HEK293 (cell line): ENCODE data around the gene PTPRN.

Experiments
- CTCF ChIA-PET: fragments of 350-600 bp; formaldehyde crosslinking; extraction: SDS; loops from one replicate; lab custom pipeline; 2021; ENCODE audit warnings: antibody characterized with exemption; lab: Yijun Ruan, JAX
- POLR2A ChIA-PET: fragments of 300-600 bp; formaldehyde crosslinking; extraction: SDS; loops from one replicate; lab custom pipeline; 2020; ENCODE audit warnings: antibody characterized with exemption, inconsistent platforms; lab: Yijun Ruan, JAX
- H3K27ac ChIP-seq: fragments of 200-500 bp; sonication (Bioruptor generic); 2 replicates; pipeline ENCODE4 v1.5.1; 2014; ENCODE audit warnings: low read depth, low read length, control low read depth, inconsistent platforms; ENCODE audit errors: extremely low read depth
- H3K36me3 ChIP-seq, 2 experiments: fragments of 200-500 bp in 1 of 2; sonication (Bioruptor generic) in 1 of 2; 1 replicate in 1 of 2; 2 replicates in 1 of 2; pipeline ENCODE4 v1.5.1; 2014 to 2017; ENCODE audit warnings: inconsistent platforms in 2 of 2, low read length in 2 of 2; ENCODE audit not compliant: control insufficient read depth in 2 of 2, insufficient read depth in 1 of 2
- H3K4me1 ChIP-seq: fragments of 200-500 bp; sonication (Bioruptor generic); 2 replicates; pipeline ENCODE4 v1.5.1; 2014; ENCODE audit warnings: mild to moderate bottlenecking, low read length, inconsistent platforms; ENCODE audit not compliant: control insufficient read depth, insufficient read depth
- H3K4me3 ChIP-seq: 2 replicates; pipeline ENCODE4 v1.5.1; 2011; ENCODE audit warnings: low read depth, mild to moderate bottlenecking, control low read depth, low read length, moderate library complexity
- H3K9me3 ChIP-seq: fragments of 200-500 bp; sonication (Bioruptor generic); 2 replicates; pipeline ENCODE4 v1.5.1; 2014; ENCODE audit warnings: low read depth, low read length, inconsistent platforms; ENCODE audit not compliant: control insufficient read depth, insufficient read depth
- SCRT1 ChIP-seq: fragments of 450-650 bp; formaldehyde crosslinking; IDR thresholded peaks from 2 replicates; pipeline ENCODE4 v1.5.1; 2016; ENCODE audit warnings: missing biosample characterization, missing genetic modification characterization, borderline replicate concordance
- SCRT2 ChIP-seq: fragments of 450-650 bp; formaldehyde crosslinking; IDR thresholded peaks from 2 replicates; pipeline ENCODE4 v1.5.1; 2016; ENCODE audit warnings: missing biosample characterization, missing genetic modification characterization
- ZBTB17 ChIP-seq: fragments of 450-650 bp; formaldehyde crosslinking; IDR thresholded peaks from 2 replicates; pipeline ENCODE4 v1.5.1; 2016; ENCODE audit warnings: missing biosample characterization, missing genetic modification characterization
- ZBTB48 ChIP-seq: fragments of 450-650 bp; formaldehyde crosslinking; IDR thresholded peaks from 2 replicates; pipeline ENCODE4 v1.5.1; 2016; ENCODE audit warnings: missing biosample characterization, missing genetic modification characterization
- ZIC2 ChIP-seq: fragments of 450-650 bp; formaldehyde crosslinking; IDR thresholded peaks from 2 replicates; pipeline ENCODE4 v1.5.1; 2016; ENCODE audit warnings: missing biosample characterization, missing genetic modification characterization
- ZNF148 ChIP-seq: fragments of 450-650 bp; formaldehyde crosslinking; IDR thresholded peaks from 2 replicates; pipeline ENCODE4 v1.5.0; 2017; ENCODE audit warnings: missing biosample characterization, missing genetic modification characterization, borderline replicate concordance
- ZNF175 ChIP-seq: fragments of 450-650 bp; formaldehyde crosslinking; IDR thresholded peaks from 2 replicates; pipeline ENCODE4 v1.5.1; 2016; ENCODE audit warnings: missing biosample characterization, missing genetic modification characterization
- ZNF292 ChIP-seq: fragments of 450-650 bp; formaldehyde crosslinking; IDR thresholded peaks from 2 replicates; pipeline ENCODE4 v1.5.1; 2016; ENCODE audit warnings: low read depth, missing biosample characterization, missing genetic modification characterization, borderline replicate concordance
- ZNF473 ChIP-seq: fragments of 450-650 bp; formaldehyde crosslinking; IDR thresholded peaks from 2 replicates; pipeline ENCODE4 v1.5.1; 2017; ENCODE audit warnings: missing biosample characterization, missing genetic modification characterization
- ZNF639 ChIP-seq: fragments of 450-650 bp; formaldehyde crosslinking; IDR thresholded peaks from 2 replicates; pipeline ENCODE4 v1.5.1; 2016; ENCODE audit warnings: missing biosample characterization, missing genetic modification characterization
- ZNF76 ChIP-seq: fragments of 450-650 bp; formaldehyde crosslinking; IDR thresholded peaks from 2 replicates; pipeline ENCODE4; 2016; ENCODE audit warnings: low read depth, missing biosample characterization, missing genetic modification characterization, borderline replicate concordance
- TF ChIP-seq, protein P1 (sequence below): fragments of 450-650 bp; formaldehyde crosslinking; IDR thresholded peaks from 2 replicates; pipeline ENCODE4 v1.5.1; 2017; ENCODE audit warnings: missing biosample characterization, missing genetic modification characterization
- TF ChIP-seq, protein P2 (sequence below): fragments of 450-650 bp; formaldehyde crosslinking; IDR thresholded peaks from 2 replicates; pipeline ENCODE4 v1.5.1; 2017; ENCODE audit warnings: missing biosample characterization, missing genetic modification characterization
- TF ChIP-seq, protein P3 (sequence below): fragments of 450-650 bp; formaldehyde crosslinking; IDR thresholded peaks from 2 replicates; pipeline ENCODE4 v1.5.1; 2017; ENCODE audit warnings: missing biosample characterization, missing genetic modification characterization
- TF ChIP-seq, protein P4 (sequence below): sonication (generic); formaldehyde crosslinking; IDR thresholded peaks from 2 replicates; pipeline ENCODE4 v1.8.1; 2022; ENCODE audit warnings: mild to moderate bottlenecking, moderate library complexity, missing genetic modification reagents

Gene PTPRN

GRCh38 chr2:219269362-219270054 lies 39.7 kb downstream of the PTPRN start:
- POLR2A ChIA-PET, result interaction anchor here (0.8 kb wide), 1 partner anchor 24 kb away, joined by 3 read pairs; the partner anchor contains the start of genes GLB1L and STK16

More at GRCh38 chr2:219269362-219270054, 39.7 kb downstream of the PTPRN start:
- Histone ChIP-seq H3K4me3 (no peak overlapping the region), H3K27ac (no peak overlapping the region), H3K36me3 (no peaks in the 10 kb centered on the region), H3K9me3 (no peaks in the 10 kb centered on the region), H3K4me1 (no peaks in the 10 kb centered on the region)
- CTCF ChIA-PET, result interaction anchor here (0.8 to 1.4 kb wide), 2 partner anchors 8 to 25 kb away, joined by 6 to 7 read pairs; no protein-coding TSS in a partner anchor
- peak; percentile 80 for TF ChIP-seq ZIC2
- TF ChIP-seq ZNF76, result 0 out of 2 replicates have a peak, but pooled peaks have one; percentile 19
- TF ChIP-seq ZBTB17 (tag by site-specific recombination), result peak; percentile 77
- TF ChIP-seq, protein P1, sequence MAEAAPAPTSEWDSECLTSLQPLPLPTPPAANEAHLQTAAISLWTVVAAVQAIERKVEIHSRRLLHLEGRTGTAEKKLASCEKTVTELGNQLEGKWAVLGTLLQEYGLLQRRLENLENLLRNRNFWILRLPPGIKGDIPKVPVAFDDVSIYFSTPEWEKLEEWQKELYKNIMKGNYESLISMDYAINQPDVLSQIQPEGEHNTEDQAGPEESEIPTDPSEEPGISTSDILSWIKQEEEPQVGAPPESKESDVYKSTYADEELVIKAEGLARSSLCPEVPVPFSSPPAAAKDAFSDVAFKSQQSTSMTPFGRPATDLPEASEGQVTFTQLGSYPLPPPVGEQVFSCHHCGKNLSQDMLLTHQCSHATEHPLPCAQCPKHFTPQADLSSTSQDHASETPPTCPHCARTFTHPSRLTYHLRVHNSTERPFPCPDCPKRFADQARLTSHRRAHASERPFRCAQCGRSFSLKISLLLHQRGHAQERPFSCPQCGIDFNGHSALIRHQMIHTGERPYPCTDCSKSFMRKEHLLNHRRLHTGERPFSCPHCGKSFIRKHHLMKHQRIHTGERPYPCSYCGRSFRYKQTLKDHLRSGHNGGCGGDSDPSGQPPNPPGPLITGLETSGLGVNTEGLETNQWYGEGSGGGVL, result no peak
- TF ChIP-seq SCRT1 (tag by site-specific recombination), result peak; percentile 43; the same call in 1 of the 2 replicates
- TF ChIP-seq SCRT2 (tag by site-specific recombination), result peak; percentile 86
- TF ChIP-seq, protein P2, sequence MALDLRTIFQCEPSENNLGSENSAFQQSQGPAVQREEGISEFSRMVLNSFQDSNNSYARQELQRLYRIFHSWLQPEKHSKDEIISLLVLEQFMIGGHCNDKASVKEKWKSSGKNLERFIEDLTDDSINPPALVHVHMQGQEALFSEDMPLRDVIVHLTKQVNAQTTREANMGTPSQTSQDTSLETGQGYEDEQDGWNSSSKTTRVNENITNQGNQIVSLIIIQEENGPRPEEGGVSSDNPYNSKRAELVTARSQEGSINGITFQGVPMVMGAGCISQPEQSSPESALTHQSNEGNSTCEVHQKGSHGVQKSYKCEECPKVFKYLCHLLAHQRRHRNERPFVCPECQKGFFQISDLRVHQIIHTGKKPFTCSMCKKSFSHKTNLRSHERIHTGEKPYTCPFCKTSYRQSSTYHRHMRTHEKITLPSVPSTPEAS (tag by site-specific recombination), result no peak
- TF ChIP-seq, protein P3, sequence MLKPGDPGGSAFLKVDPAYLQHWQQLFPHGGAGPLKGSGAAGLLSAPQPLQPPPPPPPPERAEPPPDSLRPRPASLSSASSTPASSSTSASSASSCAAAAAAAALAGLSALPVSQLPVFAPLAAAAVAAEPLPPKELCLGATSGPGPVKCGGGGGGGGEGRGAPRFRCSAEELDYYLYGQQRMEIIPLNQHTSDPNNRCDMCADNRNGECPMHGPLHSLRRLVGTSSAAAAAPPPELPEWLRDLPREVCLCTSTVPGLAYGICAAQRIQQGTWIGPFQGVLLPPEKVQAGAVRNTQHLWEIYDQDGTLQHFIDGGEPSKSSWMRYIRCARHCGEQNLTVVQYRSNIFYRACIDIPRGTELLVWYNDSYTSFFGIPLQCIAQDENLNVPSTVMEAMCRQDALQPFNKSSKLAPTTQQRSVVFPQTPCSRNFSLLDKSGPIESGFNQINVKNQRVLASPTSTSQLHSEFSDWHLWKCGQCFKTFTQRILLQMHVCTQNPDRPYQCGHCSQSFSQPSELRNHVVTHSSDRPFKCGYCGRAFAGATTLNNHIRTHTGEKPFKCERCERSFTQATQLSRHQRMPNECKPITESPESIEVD (tag by site-specific recombination), result no peak
- TF ChIP-seq ZNF148, result no peak
- no peak for TF ChIP-seq ZNF639
- no peak for TF ChIP-seq ZNF175 (tag by site-specific recombination)
- TF ChIP-seq, protein P4, sequence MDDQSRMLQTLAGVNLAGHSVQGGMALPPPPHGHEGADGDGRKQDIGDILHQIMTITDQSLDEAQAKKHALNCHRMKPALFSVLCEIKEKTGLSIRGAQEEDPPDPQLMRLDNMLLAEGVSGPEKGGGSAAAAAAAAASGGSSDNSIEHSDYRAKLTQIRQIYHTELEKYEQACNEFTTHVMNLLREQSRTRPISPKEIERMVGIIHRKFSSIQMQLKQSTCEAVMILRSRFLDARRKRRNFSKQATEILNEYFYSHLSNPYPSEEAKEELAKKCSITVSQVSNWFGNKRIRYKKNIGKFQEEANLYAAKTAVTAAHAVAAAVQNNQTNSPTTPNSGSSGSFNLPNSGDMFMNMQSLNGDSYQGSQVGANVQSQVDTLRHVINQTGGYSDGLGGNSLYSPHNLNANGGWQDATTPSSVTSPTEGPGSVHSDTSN, result no peak
- TF ChIP-seq ZNF473, result no peak
- TF ChIP-seq ZNF292 (tag by site-specific recombination), result no peak
- 0 out of 2 replicates have a peak, but pooled peaks have one; percentile 20 for TF ChIP-seq ZBTB48 (tag by site-specific recombination)
